BLaER1 treated with 17β-estradiol and CSF1 and Interleukin-3, amounts not matched to agents 10 nM and 100 nM (cell line): ENCODE data around the gene PLEKHA6.
A peak's percentile ranks its signal among the peaks of the same experiment; 100 is the strongest.

ENCODE experiments used
- H3K27ac ChIP-seq, 11 experiments: shearing (Covaris generic); formaldehyde crosslinking; 2 replicates each; pipeline ENCODE4 v1.8.1; 2022
- H3K27me3 ChIP-seq, 11 experiments: shearing (Covaris generic); formaldehyde crosslinking; 2 replicates each; pipeline ENCODE4 v1.8.1; 2022
- H3K36me3 ChIP-seq, 11 experiments: shearing (Covaris generic); formaldehyde crosslinking; 2 replicates each; pipeline ENCODE4 v1.8.1; 2022
- H3K4me1 ChIP-seq, 10 experiments: shearing (Covaris generic); formaldehyde crosslinking; 2 replicates each; pipeline ENCODE4 v1.8.1; 2022
- H3K4me2 ChIP-seq, 11 experiments: shearing (Covaris generic); formaldehyde crosslinking; 2 replicates each; pipeline ENCODE4 v1.8.1; 2022
- H3K4me3 ChIP-seq, 10 experiments: shearing (Covaris generic); formaldehyde crosslinking; 2 replicates each; pipeline ENCODE4 v1.8.1; 2022
- H3K9ac ChIP-seq, 11 experiments: shearing (Covaris generic); formaldehyde crosslinking; 2 replicates each; pipeline ENCODE4 v1.8.1; 2022
- H3K9me3 ChIP-seq, 11 experiments: shearing (Covaris generic); formaldehyde crosslinking; replicated peaks in 1 of 11; 2 replicates each; pipeline ENCODE4 v1.8.1; 2022
- H4K20me1 ChIP-seq, 11 experiments: shearing (Covaris generic); formaldehyde crosslinking; 2 replicates each; pipeline ENCODE4 v1.8.1; 2022
- Cebpa-rat ChIP-seq, 11 experiments: shearing (Covaris generic); IDR thresholded peaks; 2 replicates each; pipeline ENCODE4 v1.8.1; 2022

Gene PLEKHA6

GRCh38 chr1:204345438-204345841 is 14.3 kb downstream of the PLEKHA6 start:
- Histone ChIP-seq H3K27me3 (no peaks in the 10 kb centered on the region), H3K36me3 (no peaks in the 10 kb centered on the region), H4K20me1 (no peaks in the 10 kb centered on the region; a peak in 1 of 22 replicates), H3K4me1 (peaks cover 8 to 31% (median 24%) of the 10 kb centered on the region in 10 experiments; a peak in 19 of 20 replicates), H3K4me2 (peak overlapping the region in 10 of 11 experiments; percentile 8 to 48 (median 34); a peak in 13 of 22 replicates), H3K9ac (no peak overlapping the region), H3K4me3 (no peak overlapping the region), H3K9me3 (no peaks in the 10 kb centered on the region), H3K27ac (no peak overlapping the region)
- TF ChIP-seq Cebpa-rat (IDR thresholded peaks at IDR 0.05), result no peak

GRCh38 chr1:204344665-204345355 is 14.9 kb downstream of the PLEKHA6 start:
- Histone ChIP-seq H3K9me3 (no peaks in the 10 kb centered on the region), H3K4me2 (peak overlapping the region in 8 of 11 experiments; percentile 8 to 48 (median 37); a peak in 9 of 22 replicates), H4K20me1 (no peaks in the 10 kb centered on the region)

GRCh38 chr1:204343802-204344201 is 15.9 kb downstream of the PLEKHA6 start:
- no peak overlapping the region for H3K4me2 ChIP-seq
- H3K27ac ChIP-seq, result no peak overlapping the region
- no peak overlapping the region for H3K9ac ChIP-seq
- no peaks in the 10 kb centered on the region for H3K9me3 ChIP-seq
- peaks cover 6 to 28% (median 18%) of the 10 kb centered on the region in 10 experiments; a peak in 19 of 20 replicates for H3K4me1 ChIP-seq
- H3K36me3 ChIP-seq, result no peaks in the 10 kb centered on the region
- H3K27me3 ChIP-seq, result no peaks in the 10 kb centered on the region
- TF ChIP-seq Cebpa-rat (IDR thresholded peaks at IDR 0.05), result no peak
- no peak overlapping the region for H3K4me3 ChIP-seq
- H4K20me1 ChIP-seq, result no peaks in the 10 kb centered on the region

More at GRCh38 chr1:204344665-204345355, 14.9 kb downstream of the PLEKHA6 start:
- no peak overlapping the region for H3K27ac ChIP-seq
- H3K4me3 ChIP-seq, result no peak overlapping the region
- no peak overlapping the region for H3K9ac ChIP-seq
- H3K27me3 ChIP-seq, result no peaks in the 10 kb centered on the region
- TF ChIP-seq Cebpa-rat (IDR thresholded peaks at IDR 0.05), result no peak
- H3K4me1 ChIP-seq, result peaks cover 8 to 27% (median 23%) of the 10 kb centered on the region in 10 experiments; a peak in 19 of 20 replicates
- H3K36me3 ChIP-seq, result no peaks in the 10 kb centered on the region

- no peak overlapping the region for H3K27ac ChIP-seq
- H3K4me1 ChIP-seq, result peaks cover under 1 to 25% (median 13%) of the 10 kb centered on the region in 10 experiments; a peak in 18 of 20 replicates
- H4K20me1 ChIP-seq, result no peaks in the 10 kb centered on the region
- H3K27me3 ChIP-seq, result no peaks in the 10 kb centered on the region
- no peaks in the 10 kb centered on the region for H3K36me3 ChIP-seq
- no peak for TF ChIP-seq Cebpa-rat (IDR thresholded peaks at IDR 0.05)
- H3K9me3 ChIP-seq, result no peaks in the 10 kb centered on the region
- no peak overlapping the region for H3K4me3 ChIP-seq
- no peak overlapping the region for H3K4me2 ChIP-seq
- no peak overlapping the region for H3K9ac ChIP-seq
These were observed 16.5 kb downstream of the PLEKHA6 start for GRCh38 chr1:204343247-204343646.

GRCh38 chr1:204342310-204342709 is 17.4 kb downstream of the PLEKHA6 start:
- Histone ChIP-seq H4K20me1 (no peaks in the 10 kb centered on the region), H3K27ac (no peak overlapping the region), H3K9ac (no peak overlapping the region), H3K36me3 (no peaks in the 10 kb centered on the region), H3K9me3 (no peaks in the 10 kb centered on the region), H3K27me3 (no peaks in the 10 kb centered on the region), H3K4me1 (peaks cover 0 to 21% (median 10%) of the 10 kb centered on the region in 10 experiments; a peak in 15 of 20 replicates), H3K4me3 (no peak overlapping the region), H3K4me2 (no peak overlapping the region)
- no peak for TF ChIP-seq Cebpa-rat (IDR thresholded peaks at IDR 0.05)

GRCh38 chr1:204341380-204341779 is 18.3 kb downstream of the PLEKHA6 start:
- Histone ChIP-seq H3K27me3 (no peaks in the 10 kb centered on the region), H3K4me3 (no peak overlapping the region), H3K36me3 (no peaks in the 10 kb centered on the region), H3K9ac (no peak overlapping the region), H3K4me2 (no peak overlapping the region), H3K27ac (no peak overlapping the region), H4K20me1 (no peaks in the 10 kb centered on the region), H3K4me1 (peaks cover 0 to 21% (median 10%) of the 10 kb centered on the region in 10 experiments; a peak in 15 of 20 replicates), H3K9me3 (no peaks in the 10 kb centered on the region)
- TF ChIP-seq Cebpa-rat (IDR thresholded peaks at IDR 0.05), result no peak

- Histone ChIP-seq H3K4me1 (peaks cover 0 to 13% (median 3%) of the 10 kb centered on the region in 10 experiments; a peak in 15 of 20 replicates), H3K27me3 (no peaks in the 10 kb centered on the region), H3K9ac (no peak overlapping the region), H3K9me3 (no peaks in the 10 kb centered on the region), H3K27ac (no peak overlapping the region), H3K36me3 (no peaks in the 10 kb centered on the region), H3K4me2 (no peak overlapping the region), H4K20me1 (no peaks in the 10 kb centered on the region), H3K4me3 (no peak overlapping the region)
- TF ChIP-seq Cebpa-rat (IDR thresholded peaks at IDR 0.05), result no peak
These were observed 19.4 kb downstream of the PLEKHA6 start for GRCh38 chr1:204340081-204340889.

GRCh38 chr1:204339541-204339940 is 20.2 kb downstream of the PLEKHA6 start:
- Histone ChIP-seq H3K27ac (no peak overlapping the region), H3K4me3 (no peak overlapping the region), H3K9me3 (no peaks in the 10 kb centered on the region), H4K20me1 (no peaks in the 10 kb centered on the region), H3K27me3 (no peaks in the 10 kb centered on the region), H3K4me2 (no peak overlapping the region), H3K36me3 (no peaks in the 10 kb centered on the region), H3K4me1 (peaks cover 0 to 9% (median 0%) of the 10 kb centered on the region in 10 experiments; a peak in 4 of 20 replicates), H3K9ac (no peak overlapping the region)
- no peak for TF ChIP-seq Cebpa-rat (IDR thresholded peaks at IDR 0.05)

GRCh38 chr1:204338997-204339396 is 20.7 kb downstream of the PLEKHA6 start:
- Histone ChIP-seq H3K27me3 (no peaks in the 10 kb centered on the region), H3K4me1 (peaks cover 0 to 9% (median 0%) of the 10 kb centered on the region in 10 experiments; a peak in 4 of 20 replicates), H3K9ac (no peak overlapping the region), H3K4me3 (no peak overlapping the region), H3K36me3 (no peaks in the 10 kb centered on the region), H3K9me3 (no peaks in the 10 kb centered on the region), H3K4me2 (0 out of 22 replicates have a peak overlapping the region, but pooled peaks of 1 of the 11 experiments have one; percentile 5), H4K20me1 (no peaks in the 10 kb centered on the region), H3K27ac (no peak overlapping the region)
- TF ChIP-seq Cebpa-rat (IDR thresholded peaks at IDR 0.05), result no peak
